HG03571 (cell line): ENCODE measurements around the gene PLCD1.
"Not testable (repeated sequence)": the region's sequence is repeated elsewhere in the genome, so short reads cannot be mapped to it uniquely, and the experiment has no call there.

Experiments
- ATAC-seq: cut with Tn5 transposase; IDR thresholded peaks from one replicate; pipeline ENCODE4 v1.9.1; 2021; ENCODE audit not compliant: unreplicated experiment

PLCD1 gene

DNA sequence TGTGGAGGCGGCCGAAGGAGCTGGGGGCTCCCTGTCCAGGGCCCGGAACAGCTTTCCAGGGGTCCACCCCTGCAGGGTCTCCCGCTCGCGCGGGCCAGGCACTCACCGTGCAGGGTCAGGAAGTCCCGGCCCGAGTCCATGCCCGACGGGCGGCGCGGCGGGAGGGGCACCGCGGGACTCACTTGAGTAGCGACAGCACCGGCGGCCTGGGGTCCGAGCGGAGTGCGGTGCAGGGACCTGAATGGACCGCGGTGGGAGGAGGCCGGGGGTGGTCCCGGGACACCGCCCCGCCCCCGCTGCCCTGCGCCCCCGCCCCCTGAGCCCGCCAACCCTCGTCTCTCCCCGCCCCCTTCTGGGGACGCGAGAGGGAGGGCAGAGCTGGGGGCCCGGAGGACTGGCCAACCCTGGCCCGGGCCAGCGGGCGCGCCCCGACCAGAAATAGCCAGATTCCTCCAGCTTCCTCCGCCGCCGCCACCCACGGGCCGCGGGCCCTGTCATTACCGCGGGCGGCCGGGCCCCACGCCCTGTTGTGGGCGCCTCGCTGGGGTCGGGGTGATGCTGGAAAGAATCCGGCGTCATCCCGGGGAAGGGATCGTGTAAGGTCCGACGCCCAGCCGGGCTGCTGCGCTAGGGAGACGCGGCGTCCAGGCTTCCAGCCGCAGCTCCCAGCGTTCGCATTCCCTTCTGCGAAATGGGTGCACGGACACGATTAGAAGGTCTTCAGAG, at the start of gene PLCD1:
Gene PLCD1, minus strand, starts transcription at position 243 of the 726 bp plus-strand sequence. Its CDS starts 103 bp downstream, at position 140.
- ATAC-seq = no peak

DNA sequence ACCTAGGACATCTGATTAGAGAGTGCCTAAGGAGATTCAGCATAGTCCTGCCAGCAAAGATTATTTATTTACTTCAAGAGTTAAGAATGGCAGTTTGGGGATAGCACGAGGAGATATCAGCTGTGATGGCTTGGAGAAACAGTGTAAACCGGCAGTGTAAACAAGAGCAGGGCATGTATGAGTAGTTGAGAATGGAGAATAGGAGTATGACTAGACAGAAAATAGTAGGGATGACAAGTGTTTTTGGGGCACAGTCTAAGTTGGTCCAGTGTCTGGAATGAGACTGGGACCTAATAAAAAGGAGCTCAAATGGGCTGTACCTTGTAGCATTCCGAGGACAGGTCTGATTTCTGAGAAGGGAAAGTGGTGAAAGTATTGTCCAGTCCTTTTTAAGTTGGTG, 47.6 kb upstream of the PLCD1 start:
- ATAC-seq = not testable (repeated sequence)

DNA sequence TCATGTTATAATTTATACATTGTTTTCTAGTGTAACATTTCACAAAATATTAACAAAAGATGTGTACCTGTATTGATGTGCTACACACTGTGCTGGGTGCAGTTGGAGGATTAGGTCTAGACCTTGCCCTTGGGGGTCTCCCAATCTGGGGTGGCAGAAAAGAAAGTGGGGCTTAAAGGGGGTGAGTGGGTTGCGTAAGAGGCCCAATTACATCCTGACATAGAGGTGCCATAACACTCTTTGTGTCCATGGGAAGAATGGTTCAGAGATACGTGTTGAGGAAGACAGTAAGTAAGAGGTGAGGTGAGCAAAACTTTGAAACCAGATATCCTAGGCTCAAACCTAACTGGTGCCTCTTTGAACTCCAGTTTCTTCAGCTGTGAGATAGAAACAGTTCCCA, 40.6 kb upstream of the PLCD1 start:
- no peak for ATAC-seq

DNA sequence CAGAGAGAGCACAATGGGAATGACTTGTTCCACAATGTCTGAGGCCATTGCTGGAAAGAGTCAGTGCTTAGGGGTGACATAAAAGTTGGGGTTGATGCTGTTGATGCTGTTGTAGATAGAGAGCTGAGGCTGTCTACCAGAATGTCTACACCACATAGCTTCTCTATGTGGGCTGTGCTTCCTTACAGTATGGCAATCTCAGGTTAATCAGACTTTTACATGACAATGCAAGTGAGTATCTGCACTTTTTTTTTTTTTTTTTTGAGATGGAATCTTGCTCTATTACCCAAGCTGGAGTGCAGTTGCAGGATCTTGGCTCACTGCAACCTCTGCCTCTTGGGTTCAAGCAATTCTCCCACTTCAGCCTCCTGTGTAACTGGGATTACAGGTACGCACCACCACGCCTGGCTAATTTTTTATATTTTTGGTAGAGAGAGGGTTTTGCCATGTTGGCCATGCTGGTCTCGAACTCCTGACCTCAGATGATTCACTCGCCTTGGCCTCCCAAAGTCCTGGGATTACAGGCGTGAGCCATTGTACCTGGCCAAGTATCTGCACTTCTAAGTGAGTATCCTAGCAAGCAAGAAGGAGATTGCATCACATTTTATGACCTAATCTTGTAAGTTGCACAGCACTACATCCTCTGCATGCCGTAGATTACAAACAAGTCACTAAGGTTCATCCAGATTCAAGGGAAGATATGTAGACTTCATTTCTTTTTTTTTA, 38.2 kb upstream of the PLCD1 start:
- no peak for ATAC-seq

DNA sequence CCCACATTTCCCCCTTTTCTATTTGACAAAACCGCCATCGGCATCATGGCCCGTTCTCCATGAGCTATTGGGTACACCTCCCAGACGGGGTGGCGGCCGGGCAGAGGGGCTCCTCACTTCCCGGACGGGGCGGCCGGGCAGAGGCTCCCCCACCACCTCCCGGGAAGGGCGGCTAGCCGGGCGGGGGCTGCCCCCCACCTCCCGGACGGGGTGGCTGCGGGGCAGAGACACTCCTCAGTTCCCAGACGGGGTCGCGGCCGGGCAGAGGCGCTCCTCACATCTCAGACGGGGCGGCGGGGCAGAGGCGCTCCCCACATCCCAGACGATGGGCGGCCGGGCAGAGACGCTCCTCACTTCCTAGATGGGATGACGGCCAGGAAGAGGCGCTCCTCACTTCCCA, 35.0 kb upstream of the PLCD1 start:
- not testable (repeated sequence) for ATAC-seq

DNA sequence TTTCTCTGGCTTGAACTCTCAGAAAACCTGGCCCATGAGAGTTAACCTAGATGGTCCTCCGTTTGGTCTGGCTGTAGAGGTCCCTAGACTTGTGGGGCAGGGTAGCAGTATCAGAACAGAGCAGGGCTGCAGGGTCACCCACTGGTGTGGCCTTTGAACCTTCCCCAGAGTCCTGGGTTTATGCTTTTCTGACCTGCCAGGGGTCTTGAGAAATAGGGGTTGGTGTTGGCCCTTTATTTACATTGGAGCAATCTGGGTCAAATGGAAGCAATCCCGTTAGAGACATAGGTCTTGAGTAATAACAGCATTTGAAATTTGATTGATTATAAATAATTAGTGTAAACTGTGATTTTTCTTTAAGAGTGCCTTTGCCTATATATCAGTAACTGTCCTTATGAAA, 33.4 kb upstream of the PLCD1 start:
- no peak for ATAC-seq

DNA sequence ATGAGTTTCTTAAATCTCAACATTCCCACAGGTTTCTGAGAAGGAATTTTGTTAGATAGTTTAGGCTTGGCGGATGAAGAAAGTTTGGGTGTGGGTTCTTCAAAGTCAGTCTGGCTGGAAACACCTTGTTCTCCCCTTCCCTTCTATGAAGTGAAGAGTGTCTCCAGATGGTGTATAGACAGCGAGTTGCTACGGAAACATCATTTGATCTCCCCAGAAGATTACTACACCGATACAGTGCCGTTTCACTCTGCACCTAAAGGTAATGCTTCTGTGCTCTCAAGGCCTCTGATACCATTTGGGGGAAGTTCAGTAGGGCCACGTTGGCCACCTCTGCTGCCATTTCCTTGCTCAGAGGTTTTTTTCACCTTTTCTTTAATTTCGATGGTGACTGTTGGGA, 30.1 kb upstream of the PLCD1 start:
- ATAC-seq = no peak

DNA sequence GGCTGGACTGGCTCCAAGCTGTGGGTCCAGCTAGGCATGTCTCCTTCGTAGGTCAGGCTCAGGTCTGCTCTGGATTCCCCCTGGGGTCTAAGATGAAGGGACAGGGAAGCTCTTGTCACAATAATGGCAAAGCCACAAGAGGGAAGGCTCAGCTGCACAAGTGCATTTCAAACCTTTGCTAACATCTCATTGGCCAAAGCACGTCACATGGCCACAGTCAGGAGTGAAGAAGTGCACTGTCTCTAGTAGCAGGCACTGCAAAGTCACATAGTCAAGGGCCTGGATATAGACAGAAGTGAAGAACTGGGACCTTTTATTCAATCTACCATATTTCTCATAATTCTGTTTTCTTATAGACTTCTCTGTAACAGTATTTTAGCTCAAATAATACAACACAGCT, 29.7 kb upstream of the PLCD1 start:
- no peak for ATAC-seq

DNA sequence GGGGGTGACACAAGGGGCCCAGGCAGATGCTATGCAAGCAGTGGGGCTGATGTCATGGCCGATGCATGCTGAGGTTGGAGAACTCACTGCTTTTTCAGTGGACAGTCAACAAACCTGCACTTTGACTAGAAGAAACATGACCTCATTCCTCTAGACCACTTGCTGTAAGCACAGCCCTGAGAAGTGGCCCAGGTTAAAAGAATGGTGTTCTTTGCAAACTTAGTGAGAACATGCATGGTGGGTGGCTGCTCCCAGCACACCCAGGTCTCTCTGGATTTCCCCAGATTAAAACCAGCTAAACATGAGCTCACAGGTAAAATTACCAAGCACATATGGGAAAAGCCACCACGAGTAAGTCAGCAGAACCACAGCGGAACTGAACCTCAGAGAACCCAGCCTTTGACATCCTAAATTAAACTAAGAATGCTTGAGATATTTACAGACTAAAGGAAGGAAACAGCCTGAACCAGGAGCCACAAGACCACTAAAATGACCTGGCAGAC, 25.1 kb upstream of the PLCD1 start:
- no peak for ATAC-seq

DNA sequence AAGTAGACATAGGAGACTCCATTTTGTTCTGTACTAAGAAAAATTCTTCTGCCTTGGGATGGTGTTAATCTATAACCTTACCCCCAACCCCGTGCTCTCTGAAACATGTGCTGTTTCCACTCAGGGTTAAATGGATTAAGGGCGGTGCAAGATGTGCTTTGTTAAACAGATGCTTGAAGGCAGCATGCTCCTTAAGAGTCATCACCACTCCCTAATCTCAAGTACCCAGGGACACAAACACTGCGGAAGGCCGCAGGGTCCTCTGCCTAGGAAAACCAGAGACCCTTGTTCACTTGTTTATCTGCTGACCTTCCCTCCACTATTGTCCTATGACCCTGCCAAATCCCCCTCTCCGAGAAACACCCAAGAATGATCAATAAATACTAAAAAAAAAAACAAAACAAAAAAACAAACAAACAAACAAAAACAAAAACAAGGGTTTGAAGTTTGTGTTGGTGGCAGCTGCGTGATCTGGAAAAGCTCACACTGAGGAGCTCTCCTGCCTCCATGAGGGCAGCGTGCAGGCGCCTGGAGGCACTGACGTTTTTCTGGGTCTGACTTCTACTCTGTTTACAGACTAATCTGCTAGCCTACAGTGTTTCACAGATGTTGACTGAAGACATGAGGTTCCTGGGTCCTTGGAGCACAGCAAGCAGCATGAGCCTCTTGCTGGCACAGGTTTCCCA, 24.5 kb upstream of the PLCD1 start:
- ATAC-seq = not testable (repeated sequence)

DNA sequence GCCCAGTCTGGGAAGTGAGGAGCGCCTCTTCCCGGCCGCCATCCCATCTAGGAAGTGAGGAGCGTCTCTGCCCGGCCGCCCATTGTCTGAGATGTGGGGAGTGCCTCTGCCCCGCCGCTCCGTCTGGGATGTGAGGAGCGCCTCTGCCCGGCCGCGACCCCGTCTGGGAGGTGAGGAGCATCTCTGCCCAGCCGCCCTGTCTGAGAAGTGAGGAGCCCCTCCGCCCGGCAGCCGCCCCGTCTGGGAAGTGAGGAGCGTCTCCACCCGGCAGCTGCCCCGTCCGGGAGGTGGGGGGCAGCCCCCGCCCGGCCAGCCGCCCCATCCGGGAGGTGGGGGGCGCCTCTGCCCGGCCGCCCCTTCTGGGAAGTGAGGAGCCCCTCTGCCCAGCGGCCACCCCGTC, 23.8 kb upstream of the PLCD1 start:
- not testable (repeated sequence) for ATAC-seq

DNA sequence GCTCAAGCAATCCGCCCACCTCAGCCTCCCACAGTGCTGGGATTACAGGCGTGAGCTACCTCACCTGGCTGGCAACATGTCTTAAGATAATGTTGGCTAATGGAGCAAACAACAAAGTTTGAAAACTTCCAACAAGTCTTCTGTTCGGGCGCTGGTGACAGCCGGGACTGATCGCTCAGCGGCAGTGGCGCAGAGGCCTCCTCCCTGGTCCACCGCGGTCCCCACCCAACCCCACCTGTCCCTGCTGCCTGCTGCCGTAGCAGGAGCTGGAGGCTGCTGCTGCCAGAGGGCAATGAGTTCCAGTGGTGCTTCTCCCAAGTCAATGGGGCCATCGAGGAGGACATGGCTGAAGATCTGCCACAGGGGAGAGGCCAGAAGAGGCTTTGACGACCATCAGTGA, 21.7 kb upstream of the PLCD1 start:
- ATAC-seq = no peak

DNA sequence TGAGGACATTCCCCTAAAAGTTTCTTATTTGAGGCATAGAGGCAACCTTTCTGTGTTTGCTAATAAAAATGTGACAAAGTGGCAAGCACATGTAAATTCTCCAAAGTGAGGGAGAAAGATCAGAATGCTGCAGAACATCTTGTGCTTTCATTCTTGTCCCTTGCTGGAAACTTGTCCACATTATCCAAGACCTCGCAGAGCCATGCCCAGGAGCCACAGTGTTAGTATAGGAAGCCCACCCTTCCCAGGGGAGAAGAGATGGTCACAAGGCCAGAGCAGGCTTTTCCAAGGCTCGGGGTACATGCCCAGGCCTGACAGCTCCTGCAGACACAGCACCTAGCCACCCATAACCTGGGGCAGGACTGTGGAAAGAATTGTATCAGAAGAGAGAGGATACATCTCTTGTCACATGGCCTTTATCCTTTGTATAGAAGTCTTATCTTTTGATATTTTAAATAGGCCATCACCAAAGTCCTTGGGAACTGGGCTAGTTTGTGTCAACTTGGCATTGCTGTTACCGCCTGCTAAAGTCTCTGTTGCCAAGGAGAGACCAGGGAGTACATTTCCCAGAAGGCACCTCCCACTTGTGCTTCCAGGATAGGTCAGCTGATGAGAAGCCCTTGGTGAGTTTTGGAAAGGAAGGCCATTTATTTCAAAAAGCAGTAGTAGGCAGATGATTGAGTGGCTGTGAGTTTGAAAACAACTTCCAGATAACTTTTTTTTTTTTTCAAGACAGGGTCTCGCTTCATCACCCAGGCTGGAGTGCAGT, 20.1 kb upstream of the PLCD1 start:
- ATAC-seq = no peak

DNA sequence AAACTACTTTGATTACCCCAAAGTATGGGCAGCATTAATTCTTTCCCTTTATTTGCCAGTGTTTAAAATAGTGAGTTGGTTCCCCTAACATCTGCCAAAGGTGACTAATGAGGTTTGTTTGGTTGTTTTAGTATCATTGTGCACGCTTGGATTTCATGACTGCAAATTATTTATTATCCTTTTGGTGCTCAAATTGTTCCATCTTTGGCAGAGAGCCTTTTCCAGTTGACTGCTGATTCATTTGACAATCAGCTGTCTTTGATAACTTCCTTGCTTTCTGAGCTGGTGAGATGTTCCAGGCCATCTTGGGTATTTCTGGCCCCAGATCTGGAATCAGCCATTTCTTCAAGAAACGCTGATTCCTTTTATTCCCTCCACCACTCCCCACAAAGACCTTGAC, 18.5 kb upstream of the PLCD1 start:
- no peak for ATAC-seq

DNA sequence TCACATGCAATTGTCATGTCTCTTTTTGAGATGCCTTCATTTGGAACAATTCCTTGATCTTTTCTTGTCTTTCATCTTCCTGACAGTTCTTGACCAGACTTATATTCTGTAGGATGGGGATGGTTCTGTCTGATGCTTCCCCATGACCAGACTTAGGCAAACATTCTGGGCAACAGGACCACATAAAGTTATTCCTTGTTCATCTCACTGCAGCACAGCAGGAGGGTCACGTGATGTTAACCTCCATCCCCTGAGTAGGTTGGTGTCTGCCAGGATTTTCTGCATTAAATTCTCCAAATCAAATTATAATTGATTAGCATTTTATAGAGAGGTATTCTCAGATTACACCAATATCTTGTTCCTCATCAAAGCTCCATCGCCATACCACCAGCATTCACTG, 17.4 kb upstream of the PLCD1 start:
- ATAC-seq = no peak

DNA sequence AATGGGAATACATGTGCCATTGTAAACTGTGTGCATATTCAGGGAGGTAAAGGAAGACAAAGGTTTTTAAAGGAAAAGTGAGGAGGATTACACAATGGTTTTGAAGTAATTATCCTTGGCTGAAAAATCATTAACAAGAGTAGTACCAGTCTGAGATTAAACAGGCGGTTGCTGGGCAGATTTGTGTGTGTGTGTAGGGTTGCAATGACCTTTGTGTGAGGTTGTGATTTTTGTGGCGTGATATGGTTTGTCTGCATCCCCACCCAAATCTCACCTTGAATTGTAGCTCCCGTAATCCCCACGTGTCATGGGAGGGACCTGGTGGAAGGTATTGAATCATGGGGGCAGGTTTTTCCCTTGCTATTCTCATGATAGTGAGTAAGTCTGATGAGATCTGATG, 16.6 kb upstream of the PLCD1 start:
- ATAC-seq = no peak

DNA sequence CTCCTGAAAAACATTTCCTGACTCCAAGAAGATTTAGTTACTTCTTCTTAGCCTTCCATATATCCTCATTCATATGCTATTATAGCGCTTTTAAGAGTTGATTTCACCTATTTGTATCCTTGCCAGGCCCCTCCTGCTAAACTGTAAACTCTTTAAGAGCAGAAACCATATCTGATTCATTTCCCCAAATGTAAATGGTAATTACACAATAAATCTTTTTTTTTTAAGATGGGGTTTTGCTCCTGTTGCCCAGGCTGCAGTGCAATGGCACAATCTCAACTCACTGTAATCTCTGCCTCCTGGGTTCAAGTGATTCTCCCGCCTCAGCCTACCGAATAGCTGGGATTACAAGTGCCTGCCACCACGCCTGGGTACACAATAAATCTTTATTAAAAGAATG, 14.0 kb upstream of the PLCD1 start:
- no peak for ATAC-seq

DNA sequence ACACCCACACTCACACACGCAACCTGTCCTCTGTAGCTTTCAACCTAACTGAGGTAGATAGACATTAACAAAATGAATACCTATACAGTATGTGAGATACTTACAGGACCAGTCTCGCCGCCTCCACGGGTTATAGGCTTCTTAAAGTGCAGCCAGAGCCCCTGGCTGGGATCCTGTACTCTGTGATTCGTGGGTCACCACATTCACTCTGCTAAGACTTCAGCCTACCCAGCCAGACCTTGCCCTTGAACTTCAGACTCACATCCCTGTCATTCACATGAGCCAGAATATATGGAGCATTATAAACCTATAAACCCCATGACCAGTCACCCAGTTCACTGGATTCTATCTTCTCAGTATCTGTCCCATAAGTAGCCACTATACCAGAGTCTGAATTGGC, 11.0 kb upstream of the PLCD1 start:
- no peak for ATAC-seq

DNA sequence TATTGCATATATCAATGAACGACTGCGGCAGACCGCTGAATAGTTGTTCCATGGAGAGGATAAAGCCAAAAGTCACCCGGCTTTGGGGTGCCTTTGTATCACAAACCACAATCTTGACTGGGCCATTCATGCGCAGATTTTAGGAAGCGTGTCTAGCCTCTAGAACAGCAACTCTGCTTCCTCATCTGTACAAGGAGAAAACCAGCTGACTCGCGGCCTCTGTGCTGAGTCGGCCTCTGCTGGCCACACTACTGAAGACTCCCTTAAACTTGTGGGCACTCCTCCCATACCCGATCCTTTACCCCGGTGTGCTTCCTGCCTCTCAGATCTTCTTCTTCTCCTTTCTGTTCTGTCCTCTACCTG, 10.4 kb upstream of the PLCD1 start:
- peak; percentile 50 for ATAC-seq

DNA sequence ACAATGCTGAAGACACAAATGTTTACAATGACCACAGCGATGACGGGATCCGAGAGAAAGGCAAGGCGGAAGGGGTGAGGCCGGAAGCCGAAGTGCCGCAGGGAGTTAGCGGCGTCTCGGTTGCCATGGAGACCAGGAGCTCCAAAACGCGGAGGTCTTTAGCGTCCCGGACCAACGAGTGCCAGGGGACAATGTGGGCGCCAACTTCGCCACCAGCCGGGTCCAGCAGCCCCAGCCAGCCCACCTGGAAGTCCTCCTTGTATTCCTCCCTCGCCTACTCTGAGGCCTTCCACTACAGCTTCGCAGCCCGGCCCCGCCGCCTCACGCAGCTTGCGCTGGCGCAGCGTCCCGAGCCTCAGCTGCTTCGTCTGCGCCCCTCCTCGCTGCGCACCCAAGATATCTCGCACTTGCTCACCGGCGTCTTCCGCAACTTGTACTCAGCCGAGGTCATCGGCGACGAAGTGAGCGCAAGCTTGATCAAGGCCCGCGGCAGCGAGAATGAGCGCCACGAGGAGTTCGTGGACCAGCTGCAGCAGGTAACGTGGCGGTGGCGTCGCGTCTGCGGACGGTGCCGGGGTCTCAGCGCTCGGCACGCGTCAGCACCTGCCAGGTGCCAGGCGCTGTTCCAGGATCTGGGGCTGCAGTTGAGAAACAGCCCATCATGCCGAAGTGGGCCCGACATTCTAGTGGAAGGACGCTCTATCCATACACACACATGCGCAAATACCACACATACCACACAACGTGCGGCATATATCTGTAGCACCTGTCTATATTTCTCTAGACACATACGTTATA, 9.9 kb upstream of the PLCD1 start, which contains the start of gene DLEC1:
Gene DLEC1, plus strand, starts transcription at position 108 of the 798 bp plus-strand sequence. Its CDS starts 18 bp downstream, at position 126.
- ATAC-seq = peak; percentile 87
